NOMO-1 treated with dmso at 0.1 percent for 144 hours (cell line): Measurements from ENCODE around the gene CEP72.

ENCODE experiments used
- DNase-seq: peaks from one replicate; lab custom pipeline; 2025; ENCODE audit not compliant: unreplicated experiment; lab: John Stamatoyannopoulos, UW

CEP72 gene

GRCh38 chr5:652773-653350, 40.7 kb downstream of the CEP72 start:
- DNase-seq, result no peak

GRCh38 chr5:654071-654778, 42.1 kb downstream of the CEP72 start:
- no peak for DNase-seq

- DNase-seq, result no peak
Measured at GRCh38 chr5:655406-655805, 43.3 kb downstream of the CEP72 start.

DNA sequence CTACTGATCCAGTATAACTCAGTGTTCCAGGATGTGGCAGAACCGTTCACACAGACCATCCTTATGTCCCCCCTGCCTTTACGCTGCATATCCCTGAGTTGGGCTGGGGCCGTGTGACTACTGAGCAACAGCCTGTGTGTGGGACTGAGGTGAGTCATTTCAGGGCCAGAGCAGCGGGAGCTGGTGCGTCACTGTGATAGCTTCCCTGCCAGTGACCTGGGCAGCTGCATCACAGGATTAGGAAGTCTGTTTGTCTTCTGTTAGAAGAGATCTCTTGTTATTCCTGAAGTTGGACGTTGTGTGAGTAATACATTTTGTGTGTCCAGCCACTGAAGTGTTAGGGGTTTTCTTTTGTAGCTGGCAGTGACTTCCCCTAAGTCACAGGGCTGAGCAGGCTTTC, 45.4 kb downstream of the CEP72 start:
- DNase-seq, result no peak

- DNase-seq, result no peak
Measured at GRCh38 chr5:658103-658502, 46.0 kb downstream of the CEP72 start.

DNA sequence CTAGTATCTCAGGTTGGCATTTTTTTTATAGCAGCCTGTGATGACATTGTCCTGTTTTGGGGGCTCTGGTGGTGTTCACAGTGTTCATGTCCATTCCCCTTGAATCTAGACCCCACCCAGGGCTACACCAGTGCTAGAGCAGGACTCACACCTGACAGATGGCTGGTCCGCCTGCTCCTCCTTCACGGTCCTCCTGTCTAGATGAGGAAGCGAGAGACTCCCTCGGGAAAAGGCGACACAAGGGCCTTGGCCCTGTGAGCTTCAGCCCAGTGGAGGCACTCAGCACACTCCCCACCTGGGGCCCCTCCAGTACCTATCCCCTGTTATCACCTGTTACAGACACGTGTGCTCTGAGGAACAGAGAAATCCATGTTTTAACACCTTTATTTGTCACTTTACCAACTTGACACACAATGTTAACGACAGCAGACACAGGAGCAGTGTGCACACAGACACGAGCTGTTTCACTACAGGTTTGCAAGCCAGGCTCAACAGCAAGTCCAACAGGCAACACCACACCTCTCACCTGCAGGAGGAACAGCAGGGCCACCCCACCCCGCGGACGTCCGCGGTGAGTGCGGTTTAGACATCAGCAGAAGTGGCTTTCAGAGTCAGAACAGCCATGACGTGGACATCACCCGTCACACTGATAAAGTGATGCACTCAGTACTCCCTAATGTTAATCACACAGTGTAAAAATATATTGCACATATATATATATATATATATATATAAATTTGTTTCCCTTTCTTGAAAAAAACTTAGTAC, 47.5 kb downstream of the CEP72 start:
- no peak for DNase-seq

GRCh38 chr5:660491-661030, 48.4 kb downstream of the CEP72 start:
- no peak for DNase-seq

GRCh38 chr5:661891-662750, 50.0 kb downstream of the CEP72 start:
- no peak for DNase-seq

DNA sequence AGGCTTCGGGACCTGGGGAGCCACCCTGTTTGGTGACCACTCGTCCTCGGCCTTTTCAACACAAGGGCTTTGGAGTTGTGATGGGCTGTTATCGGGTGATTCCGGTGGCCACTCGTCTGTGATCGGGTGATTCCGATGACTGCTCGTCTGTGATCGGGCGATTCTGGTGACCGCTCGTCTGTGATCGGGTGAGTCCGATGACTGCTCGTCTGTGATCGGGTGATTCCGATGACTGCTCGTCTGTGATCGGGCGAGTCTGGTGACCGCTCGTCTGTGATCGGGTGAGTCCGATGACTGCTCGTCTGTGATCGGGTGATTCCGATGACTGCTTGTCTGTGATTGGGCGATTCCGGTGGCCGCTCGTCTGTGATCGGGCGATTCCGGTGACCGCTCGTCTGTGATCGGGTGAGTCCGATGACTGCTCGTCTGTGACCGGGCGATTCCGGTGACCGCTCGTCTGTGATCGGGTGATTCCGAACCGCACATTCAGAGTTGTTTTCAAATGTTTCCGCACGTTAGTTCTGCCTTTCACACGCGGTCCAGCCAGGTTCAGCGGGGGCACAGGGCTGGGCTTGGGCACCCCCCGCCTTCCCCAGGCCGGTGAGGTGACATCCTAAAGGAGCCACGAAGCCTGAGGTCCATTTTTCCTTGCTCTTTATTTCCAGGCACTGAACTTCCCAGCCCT, 50.8 kb downstream of the CEP72 start:
- DNase-seq, result no peak

DNA sequence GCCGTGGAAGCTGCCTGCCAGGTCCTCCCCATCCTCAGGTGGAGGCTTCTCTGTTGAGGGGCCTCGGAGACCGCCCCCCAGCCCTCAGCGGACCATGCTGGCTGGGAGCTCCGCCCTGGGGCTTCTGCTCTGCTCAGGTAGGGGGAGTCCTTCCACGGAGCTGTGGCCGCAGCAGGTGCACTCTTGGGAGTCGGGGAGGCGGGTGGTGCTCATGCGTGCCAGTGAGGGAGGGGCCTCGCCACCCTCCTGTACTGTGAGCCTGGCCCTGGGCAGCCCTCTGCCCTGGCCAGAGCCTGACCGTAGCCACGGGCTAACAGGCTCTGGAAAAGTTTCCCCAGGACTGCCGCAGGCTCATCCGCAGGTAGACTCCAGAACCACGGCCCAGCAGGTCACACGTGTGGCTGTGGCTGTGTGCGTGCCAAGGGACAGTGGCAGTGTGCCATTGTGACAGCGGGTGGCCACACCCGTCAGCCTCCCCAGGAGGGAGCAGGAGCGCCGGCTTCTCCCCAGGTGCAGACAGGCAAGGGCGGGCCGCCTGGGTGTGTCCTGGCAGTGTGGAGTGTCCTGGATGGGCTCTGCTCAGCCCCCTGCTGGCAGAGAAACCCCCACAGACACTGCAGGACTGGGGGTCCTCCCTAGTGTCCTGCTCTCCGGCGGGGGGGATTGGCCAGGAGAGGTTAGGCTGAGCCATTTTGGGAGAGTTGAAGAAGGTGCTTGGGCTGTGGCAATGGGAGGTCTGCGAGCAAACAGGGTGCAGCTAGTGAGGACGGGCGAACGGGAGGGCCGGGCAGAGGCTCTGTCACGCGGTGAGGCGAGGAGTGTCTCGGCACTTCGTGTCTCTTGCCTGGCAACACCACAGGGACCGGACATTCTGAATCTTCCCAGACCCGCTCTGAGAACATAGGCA, 51.5 kb downstream of the CEP72 start:
- DNase-seq, result no peak

DNA sequence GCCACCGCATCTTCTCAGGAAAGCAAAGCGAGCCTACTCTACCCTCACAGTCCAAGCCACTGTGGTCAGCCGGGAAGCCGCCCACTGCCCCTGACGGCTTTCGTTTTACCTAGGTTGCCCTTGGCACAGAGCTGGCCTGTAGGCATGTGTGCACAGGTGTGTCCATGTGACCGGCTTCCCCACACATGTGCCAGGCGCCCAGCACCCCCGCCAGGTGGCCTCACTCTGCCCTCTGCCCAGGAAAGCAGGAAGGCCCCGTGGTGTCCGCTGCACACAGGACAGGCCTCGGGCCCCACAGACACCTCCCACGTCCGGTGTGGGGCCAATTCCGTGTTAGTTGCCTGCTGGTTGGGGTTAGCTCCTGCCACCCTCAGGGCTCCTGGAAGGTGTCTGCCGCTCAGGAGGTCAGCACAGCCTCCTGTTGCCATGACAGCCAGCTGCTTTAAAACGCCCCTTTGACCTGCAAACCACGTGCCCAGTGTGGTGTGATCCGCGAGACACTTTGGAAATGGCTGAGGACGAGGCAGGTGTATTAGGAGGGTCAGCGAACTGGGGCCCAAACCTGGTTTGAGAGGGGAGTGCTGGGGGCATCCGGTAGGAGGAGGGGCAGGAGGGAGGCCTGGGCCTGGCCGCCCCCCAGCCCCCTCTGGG, 52.3 kb downstream of the CEP72 start:
- DNase-seq, result no peak

GRCh38 chr5:664994-665360, 52.8 kb downstream of the CEP72 start:
- DNase-seq, result no peak

GRCh38 chr5:665541-665955, 53.4 kb downstream of the CEP72 start:
- no peak for DNase-seq

DNA sequence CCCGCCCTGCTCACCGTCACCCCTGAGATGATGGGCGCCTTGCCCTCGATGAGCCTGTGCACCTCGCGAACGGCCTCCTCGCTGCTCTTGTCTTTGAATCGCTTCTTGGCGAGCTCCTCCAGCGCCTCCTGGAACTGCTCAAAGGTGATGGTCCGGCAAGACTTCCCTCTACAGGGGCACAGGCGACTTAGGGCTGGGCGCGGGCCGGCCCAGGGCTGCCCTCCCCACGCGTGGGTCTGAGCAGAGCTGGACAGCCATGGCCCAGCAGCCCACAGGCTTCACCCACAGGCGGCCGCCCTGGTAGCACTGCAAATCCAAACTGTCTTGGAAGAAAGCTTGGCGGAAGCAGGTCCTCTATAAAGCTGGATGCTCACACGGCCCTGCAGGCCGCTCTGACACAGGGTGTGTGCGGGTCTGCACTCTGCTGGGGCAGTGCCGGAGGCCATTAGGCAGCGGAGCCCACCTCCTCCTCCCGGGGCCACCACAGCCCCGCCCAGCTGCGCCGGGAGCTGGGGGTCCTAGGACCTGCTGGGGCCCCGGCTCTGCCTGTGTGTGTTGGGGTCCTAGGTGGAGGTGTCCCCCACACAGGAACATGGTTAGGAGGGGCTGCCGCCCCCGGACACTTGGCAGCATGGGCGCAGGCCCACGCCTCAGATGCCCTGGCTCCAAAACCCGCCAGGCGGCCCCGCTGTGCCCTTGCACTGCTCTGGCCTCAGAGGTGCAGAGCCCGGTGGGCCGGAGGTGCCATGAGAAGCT, 54.0 kb downstream of the CEP72 start:
- no peak for DNase-seq

- no peak for DNase-seq
Measured at GRCh38 chr5:666816-667498, 54.8 kb downstream of the CEP72 start.

DNA sequence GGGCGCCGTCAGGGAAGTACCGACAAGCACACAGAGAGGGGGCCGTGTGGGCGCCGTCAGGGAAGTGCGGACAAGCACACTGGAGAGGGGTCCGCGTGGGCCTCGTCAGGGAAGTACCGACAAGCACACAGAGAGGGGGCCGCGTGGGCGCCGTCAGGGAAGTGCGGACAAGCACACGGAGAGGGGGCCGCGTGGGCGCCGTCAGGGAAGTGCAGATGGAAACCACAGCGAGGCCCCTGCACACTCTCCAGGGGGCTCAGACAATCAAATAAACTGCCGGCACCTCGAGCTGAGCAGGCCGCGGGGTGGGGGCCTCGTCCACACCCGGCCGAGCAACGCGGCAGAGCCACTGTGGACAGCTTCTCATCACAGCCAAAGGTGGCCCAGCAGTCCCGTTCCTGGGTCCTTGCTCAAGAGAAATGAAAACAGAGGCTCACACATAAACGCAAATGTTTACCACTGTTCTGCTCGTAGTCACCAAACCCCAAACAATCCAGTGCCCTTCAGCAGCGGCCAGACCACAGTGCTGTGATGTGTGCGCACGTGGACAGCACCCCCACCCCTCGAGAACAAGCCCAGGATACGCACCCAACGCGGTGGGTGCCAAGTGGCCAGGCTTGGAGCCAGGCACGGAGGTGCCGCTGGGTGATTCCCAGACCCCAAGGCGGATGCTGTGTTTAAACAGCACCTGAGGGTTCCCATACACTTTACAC, 56.3 kb downstream of the CEP72 start:
- DNase-seq, result no peak
